ENCODE measurements around the gene MRPS24.
"Not testable (repeated sequence)": the region's sequence is repeated elsewhere in the genome, so short reads cannot be mapped to it uniquely, and the experiment has no call there.

Gene MRPS24

GRCh38 chr7:43869006-43869866 is at the start of gene MRPS24:
TSS of gene MRPS24 (minus strand) at chr7:43869517. CDS start at chr7:43869495, 22 bp downstream.
- DNase-seq = peak; percentile 92

GRCh38 chr7:43915907-43916306 is 46.6 kb upstream of the MRPS24 start:
- no peak for DNase-seq

GRCh38 chr7:43914795-43915194 is 45.5 kb upstream of the MRPS24 start:
- DNase-seq = no peak

GRCh38 chr7:43906331-43907010 is 37.2 kb upstream of the MRPS24 start, which contains the start of gene URGCP:
TSS of gene URGCP (minus strand) at chr7:43906596. CDS start at chr7:43906575, 21 bp downstream.
- DNase-seq = peak; percentile 40

GRCh38 chr7:43905956-43906330 is 36.6 kb upstream of the MRPS24 start:
- peak; percentile 22 for DNase-seq

- no peak for DNase-seq
Observed at GRCh38 chr7:43905209-43905946, 36.1 kb upstream of the MRPS24 start.

- DNase-seq = no peak
Observed at GRCh38 chr7:43904533-43905208, 35.4 kb upstream of the MRPS24 start.

- no peak for DNase-seq
Observed at GRCh38 chr7:43902542-43903054, 33.3 kb upstream of the MRPS24 start.

- not testable (repeated sequence) for DNase-seq
Observed at GRCh38 chr7:43898571-43898970, 29.3 kb upstream of the MRPS24 start.

- DNase-seq = no peak
Observed at GRCh38 chr7:43895847-43896415, 26.6 kb upstream of the MRPS24 start.

GRCh38 chr7:43891069-43891955 is 22.0 kb upstream of the MRPS24 start:
- no peak for DNase-seq

GRCh38 chr7:43890468-43890867 is 21.2 kb upstream of the MRPS24 start:
- DNase-seq = no peak

GRCh38 chr7:43888993-43889945 is 20.0 kb upstream of the MRPS24 start:
- DNase-seq = no peak

GRCh38 chr7:43884617-43885016 is 15.3 kb upstream of the MRPS24 start:
- no peak for DNase-seq

- no peak for DNase-seq
Observed at GRCh38 chr7:43884209-43884608, 14.9 kb upstream of the MRPS24 start.

GRCh38 chr7:43880596-43880995 is 11.3 kb upstream of the MRPS24 start:
- DNase-seq = no peak

- DNase-seq = no peak
Observed at GRCh38 chr7:43879477-43879876, 10.2 kb upstream of the MRPS24 start.

- DNase-seq = no peak
Observed at GRCh38 chr7:43878867-43879266, 9.6 kb upstream of the MRPS24 start.

- no peak for DNase-seq
Observed at GRCh38 chr7:43877968-43878864, 8.9 kb upstream of the MRPS24 start.
